ENCODE measurements around the gene SEMA3E. TPM values are rescaled to one million over a fixed set of nuclear protein-coding genes. Genes with fewer than 3 reads are reported as not detected.

Gene SEMA3E
- total RNA-seq, 2 experiments from 2014 or later, result not detected

DNA sequence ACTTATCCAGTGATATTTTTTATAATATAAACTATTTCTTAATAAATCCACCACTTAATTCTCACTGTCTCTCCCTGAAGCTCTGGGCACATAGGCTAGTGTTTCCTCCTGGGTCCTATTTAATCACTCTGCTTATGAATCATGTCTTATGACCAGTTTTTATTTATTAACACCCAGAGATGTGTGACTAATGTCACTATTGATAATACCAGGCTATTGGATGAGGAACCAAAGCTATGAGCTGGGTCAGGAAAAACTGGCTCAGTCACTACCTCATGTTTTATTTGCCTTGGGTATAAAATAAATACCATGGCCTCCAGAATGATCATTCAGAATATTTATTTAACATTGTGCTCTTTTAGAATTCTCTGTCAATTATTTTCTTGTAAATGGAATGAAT lies 5.2 kb downstream of the SEMA3E start:
- ChIA-PET POLR2A (no interaction called here), CTCF (no interaction called here)
- TF ChIP-seq, protein P1, sequence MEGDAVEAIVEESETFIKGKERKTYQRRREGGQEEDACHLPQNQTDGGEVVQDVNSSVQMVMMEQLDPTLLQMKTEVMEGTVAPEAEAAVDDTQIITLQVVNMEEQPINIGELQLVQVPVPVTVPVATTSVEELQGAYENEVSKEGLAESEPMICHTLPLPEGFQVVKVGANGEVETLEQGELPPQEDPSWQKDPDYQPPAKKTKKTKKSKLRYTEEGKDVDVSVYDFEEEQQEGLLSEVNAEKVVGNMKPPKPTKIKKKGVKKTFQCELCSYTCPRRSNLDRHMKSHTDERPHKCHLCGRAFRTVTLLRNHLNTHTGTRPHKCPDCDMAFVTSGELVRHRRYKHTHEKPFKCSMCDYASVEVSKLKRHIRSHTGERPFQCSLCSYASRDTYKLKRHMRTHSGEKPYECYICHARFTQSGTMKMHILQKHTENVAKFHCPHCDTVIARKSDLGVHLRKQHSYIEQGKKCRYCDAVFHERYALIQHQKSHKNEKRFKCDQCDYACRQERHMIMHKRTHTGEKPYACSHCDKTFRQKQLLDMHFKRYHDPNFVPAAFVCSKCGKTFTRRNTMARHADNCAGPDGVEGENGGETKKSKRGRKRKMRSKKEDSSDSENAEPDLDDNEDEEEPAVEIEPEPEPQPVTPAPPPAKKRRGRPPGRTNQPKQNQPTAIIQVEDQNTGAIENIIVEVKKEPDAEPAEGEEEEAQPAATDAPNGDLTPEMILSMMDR (IDR thresholded peaks at IDR 0.05), result no peak
- DNase-seq, result no peak
- Mint-ChIP-seq H3K9me3 (no peaks in the 10 kb centered on the region), H3K36me3 (ENCODE audit: low read depth) (no peaks in the 10 kb centered on the region), H3K27ac (no peak overlapping the region), H3K4me3 (no peak overlapping the region), H3K27me3 (peaks cover 7% of the 10 kb centered on the region), H3K4me1 (ENCODE audit: low read depth) (no peaks in the 10 kb centered on the region)
- ATAC-seq, result no peak
- intact Hi-C loops (cut with micrococcal nuclease), result no loop called here

DNA sequence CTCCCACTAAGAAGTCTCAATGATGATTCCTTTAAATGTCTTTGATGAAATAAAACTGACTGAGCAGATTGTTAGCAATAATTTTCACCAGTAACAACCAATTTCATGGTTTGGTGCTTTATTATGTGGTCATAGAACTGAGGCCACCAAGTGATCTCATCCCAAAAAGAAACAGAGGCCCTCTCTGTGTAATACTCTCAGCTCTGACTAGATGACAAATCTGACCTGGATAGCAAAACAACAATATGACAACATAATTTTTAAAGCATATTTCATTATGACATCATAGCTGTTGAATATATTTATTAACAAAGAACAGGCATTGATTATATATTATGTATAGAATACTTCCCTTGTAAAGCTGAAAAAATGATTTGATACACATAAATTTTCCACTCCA lies 5.9 kb downstream of the SEMA3E start:
- Mint-ChIP-seq H3K27me3 (peaks cover 3% of the 10 kb centered on the region), H3K36me3 (ENCODE audit: low read depth) (no peaks in the 10 kb centered on the region), H3K4me3 (no peak overlapping the region), H3K27ac (no peak overlapping the region), H3K9me3 (no peaks in the 10 kb centered on the region), H3K4me1 (ENCODE audit: low read depth) (no peaks in the 10 kb centered on the region)
- CTCF ChIA-PET, result no interaction called here
- DNase-seq (no peak), ATAC-seq (no peak)
- intact Hi-C loops (cut with micrococcal nuclease), result no loop called here
- TF ChIP-seq, protein P1 (IDR thresholded peaks at IDR 0.05), result no peak
- POLR2A ChIA-PET, result no interaction called here

DNA sequence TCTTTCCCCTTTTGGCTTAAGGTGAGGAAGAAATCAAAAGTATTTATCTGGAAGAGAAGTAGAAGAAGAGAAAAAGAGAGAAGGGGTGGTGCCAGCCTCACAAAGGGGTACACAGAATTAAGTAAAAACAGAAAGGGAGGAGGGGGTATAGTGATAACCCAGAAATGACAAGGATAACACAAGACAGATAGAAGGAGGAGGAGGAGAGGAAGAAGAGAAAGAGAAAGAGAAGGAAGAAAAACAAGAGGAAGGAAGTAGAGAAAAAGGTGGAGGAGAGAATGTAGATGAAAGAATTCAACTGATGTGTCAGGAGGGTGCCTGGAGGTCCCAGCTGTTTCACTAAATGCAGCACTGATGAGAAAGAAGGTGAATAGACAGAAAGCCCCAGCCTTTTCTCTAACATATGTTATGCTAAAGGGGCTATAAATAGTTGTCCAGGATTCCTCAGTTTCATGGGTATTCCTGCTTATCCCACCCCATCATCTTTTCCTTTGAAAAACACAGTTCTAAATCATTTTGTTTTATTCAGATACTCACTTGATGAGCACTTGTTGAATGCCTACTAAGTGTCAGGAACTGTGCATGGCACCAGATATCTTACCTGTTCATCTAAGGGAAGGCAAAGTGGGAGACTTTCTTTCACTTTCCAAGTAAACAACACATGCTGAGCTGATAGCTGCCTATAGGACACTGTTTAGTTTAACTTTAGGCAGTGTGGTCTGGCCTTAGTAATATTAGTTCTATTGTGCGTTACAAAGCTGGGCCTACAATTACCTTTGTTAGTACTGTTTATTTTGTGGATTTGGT lies 8.0 kb downstream of the SEMA3E start:
- CTCF ChIA-PET, result no interaction called here
- DNase-seq (no peak), ATAC-seq (no peak)
- intact Hi-C loops (cut with micrococcal nuclease), result no loop called here
- Mint-ChIP-seq H3K4me1 (ENCODE audit: low read depth) (no peaks in the 10 kb centered on the region), H3K36me3 (ENCODE audit: low read depth) (no peaks in the 10 kb centered on the region), H3K27me3 (no peaks in the 10 kb centered on the region), H3K9me3 (no peaks in the 10 kb centered on the region), H3K4me3 (no peak overlapping the region), H3K27ac (no peak overlapping the region)
- TF ChIP-seq, protein P1 (IDR thresholded peaks at IDR 0.05), result no peak
- POLR2A ChIA-PET, result no interaction called here

DNA sequence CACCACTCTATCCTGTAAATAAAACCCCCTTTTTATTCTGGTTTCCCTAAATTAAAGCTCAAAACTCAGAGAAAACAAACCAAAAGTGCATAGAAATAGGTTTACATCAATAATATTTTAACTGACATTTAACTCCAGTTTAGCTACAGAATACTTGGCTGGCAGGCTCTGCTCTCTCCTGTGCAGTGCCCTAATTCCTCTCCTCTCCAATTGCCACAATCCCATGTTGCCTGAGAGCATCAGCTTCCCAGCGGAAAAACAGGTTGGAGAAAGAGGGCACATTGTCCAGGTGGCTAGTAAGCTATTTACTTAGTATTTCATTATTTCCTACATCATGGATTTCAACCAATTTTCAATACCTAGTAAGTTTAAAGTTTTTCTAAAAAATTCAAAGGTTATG lies 8.7 kb downstream of the SEMA3E start:
- no peak for ATAC-seq
- TF ChIP-seq, protein P1 (IDR thresholded peaks at IDR 0.05), result no peak
- Mint-ChIP-seq H3K4me3 (no peak overlapping the region), H3K4me1 (ENCODE audit: low read depth) (no peaks in the 10 kb centered on the region), H3K36me3 (ENCODE audit: low read depth) (no peaks in the 10 kb centered on the region), H3K9me3 (no peaks in the 10 kb centered on the region), H3K27me3 (no peaks in the 10 kb centered on the region), H3K27ac (no peak overlapping the region)
- POLR2A ChIA-PET, result no interaction called here
- CTCF ChIA-PET, result no interaction called here
- intact Hi-C loops (cut with micrococcal nuclease), result no loop called here
- DNase-seq, result no peak

GRCh38 chr7:83633516-83633915 lies 15.4 kb downstream of the SEMA3E start:
- POLR2A ChIA-PET, result no interaction called here
- CTCF ChIA-PET, result no interaction called here

More at GRCh38 chr7:83633516-83633915, 15.4 kb downstream of the SEMA3E start:
- intact Hi-C loops (cut with micrococcal nuclease), result no loop called here
- Mint-ChIP-seq H3K27me3 (no peaks in the 10 kb centered on the region), H3K9me3 (peaks cover 2% of the 10 kb centered on the region), H3K4me3 (no peak overlapping the region), H3K4me1 (ENCODE audit: low read depth) (no peaks in the 10 kb centered on the region), H3K36me3 (ENCODE audit: low read depth) (no peaks in the 10 kb centered on the region), H3K27ac (no peak overlapping the region)
- TF ChIP-seq, protein P1 (IDR thresholded peaks at IDR 0.05), result no peak
- ATAC-seq (no peak), DNase-seq (no peak)

Measured in activated CD8-positive, alpha-beta T cell treated with anti-CD3 and anti-CD28 coated beads for 36 hours (primary cell).